Breast epithelium (tissue), 4 donors: ENCODE results near the gene EFCAB5. TPM values are rescaled to one million over a fixed set of nuclear protein-coding genes. Genes with fewer than 3 reads are reported as not detected.

Source experiments
- DNase-seq, 2 donors: peaks; one replicate each; pipeline ENCODE4 v3.0.0-alpha.2; 2019; ENCODE audit warnings: low spot score in 2 of 2
- H3K27ac ChIP-seq, 2 donors: fragments of 200-600 bp; sonication (generic) in 1 of 2; one replicate each; pipeline ENCODE4 v1.5.1; 2016 to 2019; ENCODE audit warnings: mild to moderate bottlenecking in 1 of 2
- H3K27me3 ChIP-seq, 2 donors: fragments of 200-600 bp; sonication (generic) in 1 of 2; one replicate each; pipeline versions ENCODE4 v1.5.1 to v1.6.0; 2017 to 2019; ENCODE audit warnings: control low read depth in 1 of 2, mild to moderate bottlenecking in 1 of 2
- H3K36me3 ChIP-seq: fragments of 200-600 bp; one replicate; pipeline ENCODE4 v1.5.1; 2019
- H3K4me1 ChIP-seq, 2 donors: fragments of 200-600 bp; sonication (generic); one replicate each; pipeline ENCODE4 v1.5.1; 2016 to 2019; ENCODE audit warnings: control low read depth in 1 of 2
- H3K4me3 ChIP-seq, 3 donors: fragments of 200-600 bp; sonication (generic); 1 replicate in 2 of 3; 2 replicates in 1 of 3; pipeline ENCODE4 v1.5.1; 2016 to 2019; ENCODE audit warnings: mild to moderate bottlenecking in 3 of 3, moderate library complexity in 2 of 3
- H3K9me3 ChIP-seq, 2 donors: fragments of 200-600 bp; sonication (generic) in 1 of 2; one replicate each; pipeline ENCODE4 v1.5.1; 2016 to 2019; ENCODE audit warnings: control low read depth in 1 of 2
- CTCF ChIP-seq, 3 donors: fragments of 450-650 bp; IDR thresholded peaks; one replicate each; pipeline ENCODE4 v1.5.1; 2016 to 2017; ENCODE audit warnings: antibody characterized with exemption in 3 of 3, mild to moderate bottlenecking in 3 of 3, moderate library complexity in 3 of 3
- POLR2A ChIP-seq: fragments of 450-650 bp; IDR thresholded peaks from one replicate; pipeline ENCODE4 v1.6.1; 2016; ENCODE audit warnings: antibody characterized with exemption, mild to moderate bottlenecking, moderate library complexity
- POLR2AphosphoS5 ChIP-seq, 3 donors: sonication (generic); formaldehyde crosslinking; IDR thresholded peaks; one replicate each; pipeline ENCODE4 v1.6.1; 2017; ENCODE audit warnings: antibody characterized with exemption in 3 of 3
- intact Hi-C: fragments of 100-400 bp; cut with DNase I; formaldehyde crosslinking; loops from one replicate; pipeline ENCODE4 v1.15.1; 2023; ENCODE audit warnings: low total_unique reads
- total RNA-seq, 3 donors: library from RNA; depleted of rRNA; stranded (reverse); fragments of >200 nt; gene quantifications; one replicate each; pipeline ENCODE4 v1.1.0, GENCODE V29; 2016

The EFCAB5 gene
- total RNA-seq, 3 donors from 2014 or later: 0.29 to 0.80 TPM; not detected in 1

- no peak overlapping the region for H3K4me3 ChIP-seq
These were observed 41.7 kb downstream of the EFCAB5 start for GRCh38 chr17:29982991-29983653.

GRCh38 chr17:29996458-29996857, 55.0 kb downstream of the EFCAB5 start:
- H3K36me3 ChIP-seq: no peaks in the 10 kb centered on the region
- no peak overlapping the region for H3K4me3 ChIP-seq
- H3K27ac ChIP-seq: no peak overlapping the region
- no peak for DNase-seq
- no peaks in the 10 kb centered on the region for H3K27me3 ChIP-seq
- no peak for TF ChIP-seq POLR2A
- no peak for TF ChIP-seq CTCF (IDR thresholded peaks at IDR 0.05)
- TF ChIP-seq POLR2AphosphoS5 (IDR thresholded peaks at IDR 0.05): no peak
- H3K4me1 ChIP-seq: no peaks in the 10 kb centered on the region
- H3K9me3 ChIP-seq: no peaks in the 10 kb centered on the region
- intact Hi-C loops: no loop called here

More at GRCh38 chr17:29982991-29983653, 41.7 kb downstream of the EFCAB5 start:
- H3K9me3 ChIP-seq: no peaks in the 10 kb centered on the region
- no peak for DNase-seq
- no peaks in the 10 kb centered on the region for H3K27me3 ChIP-seq
- no peak for TF ChIP-seq CTCF (IDR thresholded peaks at IDR 0.05)
- TF ChIP-seq POLR2AphosphoS5 (IDR thresholded peaks at IDR 0.05): no peak
- TF ChIP-seq POLR2A: no peak
- intact Hi-C loops: no loop called here
- no peak overlapping the region for H3K27ac ChIP-seq
- H3K4me1 ChIP-seq: no peaks in the 10 kb centered on the region
- H3K36me3 ChIP-seq: no peaks in the 10 kb centered on the region

GRCh38 chr17:30000001-30000754, 58.7 kb downstream of the EFCAB5 start:
- TF ChIP-seq POLR2AphosphoS5 (IDR thresholded peaks at IDR 0.05) (no peak), POLR2A (no peak), CTCF (IDR thresholded peaks at IDR 0.05) (no peak)
- no peak overlapping the region for H3K4me3 ChIP-seq
- no peaks in the 10 kb centered on the region for H3K27me3 ChIP-seq
- H3K9me3 ChIP-seq: no peaks in the 10 kb centered on the region
- DNase-seq: no peak
- no peaks in the 10 kb centered on the region for H3K4me1 ChIP-seq
- H3K27ac ChIP-seq: no peak overlapping the region
- intact Hi-C loops: no loop called here
- no peaks in the 10 kb centered on the region for H3K36me3 ChIP-seq

- H3K36me3 ChIP-seq: no peaks in the 10 kb centered on the region
- DNase-seq: no peak
- no peaks in the 10 kb centered on the region for H3K9me3 ChIP-seq
- H3K27ac ChIP-seq: no peak overlapping the region
- no peaks in the 10 kb centered on the region for H3K27me3 ChIP-seq
- H3K4me3 ChIP-seq: no peak overlapping the region
- no peak for TF ChIP-seq POLR2A
- no peak for TF ChIP-seq POLR2AphosphoS5 (IDR thresholded peaks at IDR 0.05)
- no peak for TF ChIP-seq CTCF (IDR thresholded peaks at IDR 0.05)
- H3K4me1 ChIP-seq: no peaks in the 10 kb centered on the region
- intact Hi-C loops: no loop called here
These were observed 59.4 kb downstream of the EFCAB5 start for GRCh38 chr17:30000755-30001257.

GRCh38 chr17:30002088-30002487, 60.7 kb downstream of the EFCAB5 start:
- no peaks in the 10 kb centered on the region for H3K4me1 ChIP-seq
- H3K9me3 ChIP-seq: no peaks in the 10 kb centered on the region
- no peak overlapping the region for H3K4me3 ChIP-seq
- H3K36me3 ChIP-seq: no peaks in the 10 kb centered on the region
- intact Hi-C loops: no loop called here
- no peaks in the 10 kb centered on the region for H3K27me3 ChIP-seq
- no peak overlapping the region for H3K27ac ChIP-seq
- TF ChIP-seq CTCF (IDR thresholded peaks at IDR 0.05): no peak
- TF ChIP-seq POLR2A: no peak
- no peak for TF ChIP-seq POLR2AphosphoS5 (IDR thresholded peaks at IDR 0.05)
- no peak for DNase-seq
